GM13977 (cell line): Measurements from ENCODE around the gene HS6ST1.

Experiments
- DNase-seq: peaks from one replicate; pipeline ENCODE4 v3.0.0; 2012; ENCODE audit warnings: low spot score
- in situ Hi-C: fragments of 300-500 bp; cut with MboI; formaldehyde crosslinking; loops from one replicate; pipeline ENCODE4 v1.12.0; 2022; ENCODE audit warnings: low sequenced_read_pairs, low pct_unique_long_range_greater_than_20kb, mixed read lengths, inconsistent platforms; ENCODE audit not compliant: unreplicated experiment
- TF ChIP-seq, protein P1 (sequence below): IDR thresholded peaks from 2 replicates; pipeline ENCODE4 v1.5.1; 2012; ENCODE audit warnings: mild to moderate bottlenecking, control low read depth; ENCODE audit not compliant: insufficient read depth; ENCODE audit errors: extremely low read depth, missing control alignments

HS6ST1 gene

GRCh38 chr2:128313931-128314347 lies 4.7 kb downstream of the HS6ST1 start:
- DNase-seq, result no peak
- in situ Hi-C loops, result no loop called here
- TF ChIP-seq, protein P1, sequence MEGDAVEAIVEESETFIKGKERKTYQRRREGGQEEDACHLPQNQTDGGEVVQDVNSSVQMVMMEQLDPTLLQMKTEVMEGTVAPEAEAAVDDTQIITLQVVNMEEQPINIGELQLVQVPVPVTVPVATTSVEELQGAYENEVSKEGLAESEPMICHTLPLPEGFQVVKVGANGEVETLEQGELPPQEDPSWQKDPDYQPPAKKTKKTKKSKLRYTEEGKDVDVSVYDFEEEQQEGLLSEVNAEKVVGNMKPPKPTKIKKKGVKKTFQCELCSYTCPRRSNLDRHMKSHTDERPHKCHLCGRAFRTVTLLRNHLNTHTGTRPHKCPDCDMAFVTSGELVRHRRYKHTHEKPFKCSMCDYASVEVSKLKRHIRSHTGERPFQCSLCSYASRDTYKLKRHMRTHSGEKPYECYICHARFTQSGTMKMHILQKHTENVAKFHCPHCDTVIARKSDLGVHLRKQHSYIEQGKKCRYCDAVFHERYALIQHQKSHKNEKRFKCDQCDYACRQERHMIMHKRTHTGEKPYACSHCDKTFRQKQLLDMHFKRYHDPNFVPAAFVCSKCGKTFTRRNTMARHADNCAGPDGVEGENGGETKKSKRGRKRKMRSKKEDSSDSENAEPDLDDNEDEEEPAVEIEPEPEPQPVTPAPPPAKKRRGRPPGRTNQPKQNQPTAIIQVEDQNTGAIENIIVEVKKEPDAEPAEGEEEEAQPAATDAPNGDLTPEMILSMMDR, result no peak

DNA sequence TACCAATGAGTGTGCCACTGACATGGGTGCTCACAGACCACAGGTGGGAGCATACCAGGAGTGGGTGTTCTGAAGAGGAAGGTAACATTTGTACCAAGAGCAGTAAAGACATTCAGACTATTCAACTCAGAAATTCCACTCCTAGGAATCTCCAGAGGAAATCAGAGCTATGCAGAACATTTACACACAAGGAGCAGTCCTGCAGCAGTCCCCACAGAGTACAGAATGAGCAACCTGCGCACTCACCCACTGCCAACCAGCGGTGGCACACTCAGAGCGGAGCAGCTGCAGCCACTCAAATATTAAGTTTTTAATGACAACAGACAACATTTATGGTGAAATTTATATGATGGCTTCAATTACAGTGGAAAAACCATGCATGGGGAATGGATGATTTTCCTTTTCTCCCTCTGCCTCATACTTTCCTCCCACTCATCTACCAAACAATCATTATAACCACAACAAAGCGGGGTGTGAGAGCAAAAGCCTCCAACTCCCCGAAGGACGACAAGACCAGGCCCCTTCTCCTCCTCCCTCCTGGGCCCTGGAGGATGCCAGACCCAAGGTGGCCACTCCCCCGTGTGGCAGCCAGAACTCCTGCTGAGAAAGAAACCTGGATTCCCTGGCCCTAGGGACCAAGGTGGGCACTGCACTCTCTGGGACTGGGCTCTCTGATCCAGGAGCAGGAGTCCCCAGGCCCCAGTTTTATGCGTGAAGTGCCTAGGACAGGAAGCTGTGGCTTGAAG lies 5.4 kb downstream of the HS6ST1 start:
- in situ Hi-C loops, result no loop called here
- TF ChIP-seq, protein P1, result no peak
- DNase-seq, result no peak

DNA sequence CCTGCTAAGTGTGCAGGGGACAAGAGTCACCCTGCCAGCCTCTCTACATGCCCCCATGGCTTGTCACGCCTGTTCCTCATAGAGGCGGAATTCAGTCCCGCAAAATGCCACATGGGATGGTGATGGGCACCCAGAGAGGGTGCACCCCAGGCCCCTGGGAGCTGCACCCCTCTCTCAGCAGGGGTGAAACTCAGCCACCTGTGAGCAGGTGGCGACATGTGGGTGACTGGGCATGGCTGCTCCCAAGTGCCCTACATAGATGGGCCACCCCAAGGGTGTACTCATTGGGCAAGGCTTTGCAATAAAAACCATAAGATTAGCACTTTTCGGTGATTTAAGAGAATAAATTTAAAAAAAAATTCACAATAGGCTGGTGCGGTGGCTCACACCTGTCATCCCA lies 6.3 kb downstream of the HS6ST1 start:
- in situ Hi-C loops, result no loop called here
- TF ChIP-seq, protein P1, result no peak

DNA sequence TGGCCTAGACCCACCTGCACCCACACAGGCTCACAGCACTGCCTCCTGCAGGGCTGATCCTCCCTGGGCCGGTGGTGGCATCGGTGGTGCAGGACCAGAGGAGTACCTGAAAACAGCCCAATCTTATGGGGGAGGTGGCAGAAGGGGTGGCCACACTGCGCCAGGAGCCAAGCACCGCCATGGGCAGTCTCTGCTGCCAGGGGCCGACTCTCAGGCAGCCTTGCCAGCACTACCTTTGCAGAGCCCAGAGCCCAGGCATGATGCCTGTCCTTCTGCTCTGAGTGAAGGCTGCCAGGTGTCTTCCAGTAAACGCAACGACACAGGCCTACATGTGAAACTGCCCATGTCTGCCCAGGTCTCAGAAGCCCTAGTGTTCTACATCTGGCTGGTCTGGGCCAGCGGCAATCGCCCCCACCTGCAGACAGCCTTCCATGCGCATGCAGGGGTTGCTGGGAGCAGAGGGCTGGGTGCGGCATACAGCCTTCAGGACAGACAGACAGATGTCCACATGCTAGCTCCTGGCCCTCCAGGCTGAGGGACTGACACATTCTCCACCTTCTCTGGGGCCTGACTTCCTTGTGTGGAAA lies 6.8 kb downstream of the HS6ST1 start:
- TF ChIP-seq, protein P1, result no peak
- in situ Hi-C loops, result no loop called here
- no peak for DNase-seq

More for the DNA sequence above, 6.3 kb downstream of the HS6ST1 start:
- DNase-seq, result no peak

DNA sequence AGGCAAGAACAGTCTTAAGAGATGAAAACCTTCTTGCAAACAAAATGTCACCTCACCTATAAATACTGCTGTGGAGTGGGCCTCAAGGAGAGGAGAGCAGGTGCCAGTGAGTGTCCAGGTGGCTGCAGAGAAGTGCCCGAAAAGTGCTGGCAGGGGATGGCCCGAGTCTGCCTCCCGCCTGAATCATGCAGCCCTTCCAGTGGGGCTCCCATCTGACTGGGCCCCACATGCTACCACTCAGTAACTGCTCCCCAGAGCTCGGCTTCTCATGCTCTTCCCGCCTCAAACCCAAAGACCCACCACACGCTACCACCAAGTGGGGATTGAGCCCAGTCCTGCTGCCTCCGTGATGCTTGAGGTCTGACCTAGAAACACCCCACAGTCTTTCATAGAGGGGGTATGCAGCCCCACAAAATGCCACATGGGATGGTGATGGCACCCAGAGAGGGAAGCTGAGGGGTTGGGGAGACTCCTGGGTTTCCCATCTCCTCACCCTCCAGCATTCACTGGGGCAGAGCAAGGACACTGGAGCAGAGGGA lies 7.4 kb downstream of the HS6ST1 start:
- no peak for DNase-seq
- TF ChIP-seq, protein P1, result no peak
- in situ Hi-C loops, result no loop called here

GRCh38 chr2:128310761-128311160 lies 7.9 kb downstream of the HS6ST1 start:
- in situ Hi-C loops, result no loop called here
- TF ChIP-seq, protein P1, result no peak
- DNase-seq, result no peak
